ENCODE measurements around the gene TRAF3IP1. TPM values are rescaled to one million over a fixed set of nuclear protein-coding genes. Genes with fewer than 3 reads are reported as not detected.

The TRAF3IP1 gene
- polyA plus RNA-seq, 1 donor from 2014 or later, result 12.5 TPM

- no peak for TF ChIP-seq RAD21 (conservative IDR thresholded peaks at IDR 0.05)
- no peak for TF ChIP-seq SMC3 (conservative IDR thresholded peaks at IDR 0.05; ENCODE audit: poor library complexity)
- no peak for TF ChIP-seq CTCF (IDR thresholded peaks at IDR 0.05; ENCODE audit: poor library complexity, severe bottlenecking)
- TF ChIP-seq MXI1 (conservative IDR thresholded peaks at IDR 0.05; ENCODE audit: poor library complexity, severe bottlenecking), result no peak
- no peak for TF ChIP-seq EP300 (conservative IDR thresholded peaks at IDR 0.05; ENCODE audit: poor library complexity, severe bottlenecking)
- no peak for TF ChIP-seq TAF1 (IDR thresholded peaks at IDR 0.05; ENCODE audit: low read depth)
- TF ChIP-seq POLR2AphosphoS5 (IDR thresholded peaks at IDR 0.05), result no peak
- no peak for TF ChIP-seq REST (IDR thresholded peaks at IDR 0.05; ENCODE audit: borderline replicate concordance)
- no peak for TF ChIP-seq EZH2 (IDR thresholded peaks at IDR 0.05; ENCODE audit: borderline replicate concordance, insufficient read depth, low read length, poor library complexity, severe bottlenecking)
- no peaks in the 10 kb centered on the region for H3K79me2 ChIP-seq (replicated peaks; ENCODE audit: insufficient read depth, low read length)
- H4K20me1 ChIP-seq (ENCODE audit: insufficient read depth), result no peaks in the 10 kb centered on the region
Measured at GRCh38 chr2:238383135-238383534, 62.8 kb downstream of the TRAF3IP1 start.

GRCh38 chr2:238383743-238384380 is 63.5 kb downstream of the TRAF3IP1 start:
- Histone ChIP-seq H3K4me2 (ENCODE audit: low read length) (no peak overlapping the region), H3K36me3 (ENCODE audit: insufficient read depth, low read length) (no peaks in the 10 kb centered on the region), H3K9ac (ENCODE audit: low read length) (no peak overlapping the region), H3K9me2 (ENCODE audit: insufficient read depth, low read length) (no peaks in the 10 kb centered on the region), H3K27ac (ENCODE audit: low read length) (no peak overlapping the region), H4K20me1 (ENCODE audit: insufficient read depth) (no peaks in the 10 kb centered on the region), H3K9me3 (ENCODE audit: low read length) (no peaks in the 10 kb centered on the region), H3K27me3 (ENCODE audit: insufficient read depth, low read depth, low read length) (no peaks in the 10 kb centered on the region), H3K79me2 (replicated peaks; ENCODE audit: insufficient read depth, low read length) (no peaks in the 10 kb centered on the region), H3K4me3 (ENCODE audit: low read length) (no peak overlapping the region), H2AFZ (ENCODE audit: low read depth, low read length) (no peak overlapping the region), H3F3A (ENCODE audit: insufficient read depth, low read length, poor library complexity, severe bottlenecking) (no peaks in the 10 kb centered on the region)
- TF ChIP-seq CTCF (IDR thresholded peaks at IDR 0.05; ENCODE audit: poor library complexity, severe bottlenecking) (no peak), REST (IDR thresholded peaks at IDR 0.05; ENCODE audit: borderline replicate concordance) (no peak), TAF1 (IDR thresholded peaks at IDR 0.05; ENCODE audit: low read depth) (no peak), SMC3 (conservative IDR thresholded peaks at IDR 0.05; ENCODE audit: poor library complexity) (no peak), EP300 (conservative IDR thresholded peaks at IDR 0.05; ENCODE audit: poor library complexity, severe bottlenecking) (no peak), POLR2AphosphoS5 (IDR thresholded peaks at IDR 0.05) (no peak), MXI1 (conservative IDR thresholded peaks at IDR 0.05; ENCODE audit: poor library complexity, severe bottlenecking) (no peak), EZH2 (IDR thresholded peaks at IDR 0.05; ENCODE audit: borderline replicate concordance, insufficient read depth, low read length, poor library complexity, severe bottlenecking) (no peak), RAD21 (conservative IDR thresholded peaks at IDR 0.05) (no peak)

More at GRCh38 chr2:238383135-238383534, 62.8 kb downstream of the TRAF3IP1 start:
- H3K9me2 ChIP-seq (ENCODE audit: insufficient read depth, low read length), result no peaks in the 10 kb centered on the region
- no peaks in the 10 kb centered on the region for H3F3A ChIP-seq (ENCODE audit: insufficient read depth, low read length, poor library complexity, severe bottlenecking)
- H2AFZ ChIP-seq (ENCODE audit: low read depth, low read length), result no peak overlapping the region
- no peak overlapping the region for H3K4me3 ChIP-seq (ENCODE audit: low read length)
- H3K9me3 ChIP-seq (ENCODE audit: low read length), result no peaks in the 10 kb centered on the region
- H3K36me3 ChIP-seq (ENCODE audit: insufficient read depth, low read length), result no peaks in the 10 kb centered on the region
- no peak overlapping the region for H3K9ac ChIP-seq (ENCODE audit: low read length)
- no peak overlapping the region for H3K4me2 ChIP-seq (ENCODE audit: low read length)
- H3K27ac ChIP-seq (ENCODE audit: low read length), result no peak overlapping the region
- no peaks in the 10 kb centered on the region for H3K27me3 ChIP-seq (ENCODE audit: insufficient read depth, low read depth, low read length)

Measured in neural cell (in vitro differentiated cells).